ENCODE data around the gene TSKU. TPM values are rescaled to one million over a fixed set of nuclear protein-coding genes. Genes with fewer than 3 reads are reported as not detected.
"Not testable (repeated sequence)": the region's sequence is repeated elsewhere in the genome, so short reads cannot be mapped to it uniquely, and the experiment has no call there.

Gene TSKU, protein sequence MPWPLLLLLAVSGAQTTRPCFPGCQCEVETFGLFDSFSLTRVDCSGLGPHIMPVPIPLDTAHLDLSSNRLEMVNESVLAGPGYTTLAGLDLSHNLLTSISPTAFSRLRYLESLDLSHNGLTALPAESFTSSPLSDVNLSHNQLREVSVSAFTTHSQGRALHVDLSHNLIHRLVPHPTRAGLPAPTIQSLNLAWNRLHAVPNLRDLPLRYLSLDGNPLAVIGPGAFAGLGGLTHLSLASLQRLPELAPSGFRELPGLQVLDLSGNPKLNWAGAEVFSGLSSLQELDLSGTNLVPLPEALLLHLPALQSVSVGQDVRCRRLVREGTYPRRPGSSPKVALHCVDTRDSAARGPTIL
- 10 to 100 TPM; 19.1 to 60.6 (median 47.1) TPM for total RNA-seq

DNA sequence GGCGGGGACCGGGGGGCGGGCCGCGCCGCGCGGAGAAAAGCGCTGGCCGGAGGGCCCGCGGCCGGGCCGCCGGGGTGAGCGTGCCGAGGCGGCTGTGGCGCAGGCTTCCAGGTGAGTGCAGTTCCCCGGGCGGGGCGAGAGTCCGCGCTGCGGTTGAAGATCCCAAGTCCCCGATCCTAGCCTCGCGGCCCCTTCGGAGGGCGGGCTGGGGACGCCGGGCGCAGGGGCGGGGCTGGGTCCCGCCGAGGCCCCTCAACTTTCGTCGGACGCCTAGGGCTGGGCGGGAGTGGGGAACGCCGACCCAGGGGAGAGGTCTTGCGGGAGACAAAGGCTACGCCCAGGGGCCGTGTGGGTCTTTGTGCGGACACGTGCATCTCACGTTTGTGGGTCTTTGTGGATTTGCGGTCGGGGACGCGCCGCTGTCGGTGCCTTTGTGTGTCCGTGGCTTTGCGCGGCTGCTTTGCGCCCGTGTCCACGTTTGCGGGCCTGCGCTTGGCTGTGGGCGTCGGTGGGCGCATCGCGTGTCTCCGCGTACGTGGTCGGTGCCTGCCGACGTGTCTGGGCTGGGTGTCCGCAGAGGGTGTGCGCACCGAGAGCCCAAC, at the start of gene TSKU:
TSKU (plus strand) TSS at position 63 of the 602 bp plus-strand sequence. CDS start 12,261 bp downstream, outside the sequence.
- Histone ChIP-seq H3K27me3 (no peaks in the 10 kb centered on the region), H3K4me1 (peaks cover 23 to 64% (median 58%) of the 10 kb centered on the region in 4 donors), H3K9me3 (no peaks in the 10 kb centered on the region), H3K36me3 (no peaks in the 10 kb centered on the region), H3K27ac (replicated peaks in 1 of 4) (peak within 1 kb of the TSS; percentile 86 to 94 (median 89)), H3K4me3 (peak within 1 kb of the TSS; percentile 81 to 92 (median 82))
- TF ChIP-seq, protein P1, sequence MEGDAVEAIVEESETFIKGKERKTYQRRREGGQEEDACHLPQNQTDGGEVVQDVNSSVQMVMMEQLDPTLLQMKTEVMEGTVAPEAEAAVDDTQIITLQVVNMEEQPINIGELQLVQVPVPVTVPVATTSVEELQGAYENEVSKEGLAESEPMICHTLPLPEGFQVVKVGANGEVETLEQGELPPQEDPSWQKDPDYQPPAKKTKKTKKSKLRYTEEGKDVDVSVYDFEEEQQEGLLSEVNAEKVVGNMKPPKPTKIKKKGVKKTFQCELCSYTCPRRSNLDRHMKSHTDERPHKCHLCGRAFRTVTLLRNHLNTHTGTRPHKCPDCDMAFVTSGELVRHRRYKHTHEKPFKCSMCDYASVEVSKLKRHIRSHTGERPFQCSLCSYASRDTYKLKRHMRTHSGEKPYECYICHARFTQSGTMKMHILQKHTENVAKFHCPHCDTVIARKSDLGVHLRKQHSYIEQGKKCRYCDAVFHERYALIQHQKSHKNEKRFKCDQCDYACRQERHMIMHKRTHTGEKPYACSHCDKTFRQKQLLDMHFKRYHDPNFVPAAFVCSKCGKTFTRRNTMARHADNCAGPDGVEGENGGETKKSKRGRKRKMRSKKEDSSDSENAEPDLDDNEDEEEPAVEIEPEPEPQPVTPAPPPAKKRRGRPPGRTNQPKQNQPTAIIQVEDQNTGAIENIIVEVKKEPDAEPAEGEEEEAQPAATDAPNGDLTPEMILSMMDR (IDR thresholded peaks at IDR 0.05), result no peak
- TF ChIP-seq EP300 (IDR thresholded peaks at IDR 0.05) (no peak), POLR2AphosphoS5 (IDR thresholded peaks at IDR 0.05) (peak in 1 of 2 donors; percentile 34), POLR2A (IDR thresholded peaks at IDR 0.05; ENCODE audit: low read depth) (no peak)
- WGBS, result 1% methylated on average over 37 of the region's 76 CpGs
- no peak for DNase-seq (ENCODE audit: extremely low spot score)
- intact Hi-C loops (cut with DNase I), result no loop called here

DNA sequence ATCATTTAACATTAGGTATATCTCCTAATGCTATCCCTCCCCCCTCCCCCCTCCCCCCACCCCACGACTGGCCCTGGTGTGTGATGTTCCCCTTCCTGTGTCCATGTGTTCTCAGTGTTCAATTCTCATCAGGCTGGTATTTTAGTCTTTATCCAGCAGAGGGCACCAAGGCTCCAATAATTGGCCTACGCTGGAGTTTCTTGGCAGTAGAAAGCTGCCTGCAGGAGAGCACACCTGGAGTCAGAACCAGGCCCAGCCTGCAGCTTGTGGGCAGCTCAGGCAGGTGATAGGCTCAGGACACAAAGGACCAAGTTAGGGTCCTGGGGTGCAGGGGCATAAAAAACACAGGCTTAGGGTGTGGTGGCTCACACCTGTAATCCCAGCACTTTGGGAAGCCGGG, 49.2 kb upstream of the TSKU start:
- not testable (repeated sequence) for H3K27ac ChIP-seq (replicated peaks in 1 of 4); DNase-seq (ENCODE audit: extremely low spot score); H3K27me3 ChIP-seq; H3K4me3 ChIP-seq; H3K9me3 ChIP-seq; H3K4me1 ChIP-seq; H3K36me3 ChIP-seq
- WGBS, result 50% methylated on average over 2 of the region's 3 CpGs
- intact Hi-C loops (cut with DNase I), result loop anchor here (1.0 to 2.0 kb wide), 2 partner anchors 65 to 185 kb away; no protein-coding TSS in a partner anchor
- TF ChIP-seq POLR2AphosphoS5 (IDR thresholded peaks at IDR 0.05), result peak in 1 of 2 donors; percentile 32
- TF ChIP-seq, protein P1 (IDR thresholded peaks at IDR 0.05), result peak; percentile 53 to 75 (median 62)

DNA sequence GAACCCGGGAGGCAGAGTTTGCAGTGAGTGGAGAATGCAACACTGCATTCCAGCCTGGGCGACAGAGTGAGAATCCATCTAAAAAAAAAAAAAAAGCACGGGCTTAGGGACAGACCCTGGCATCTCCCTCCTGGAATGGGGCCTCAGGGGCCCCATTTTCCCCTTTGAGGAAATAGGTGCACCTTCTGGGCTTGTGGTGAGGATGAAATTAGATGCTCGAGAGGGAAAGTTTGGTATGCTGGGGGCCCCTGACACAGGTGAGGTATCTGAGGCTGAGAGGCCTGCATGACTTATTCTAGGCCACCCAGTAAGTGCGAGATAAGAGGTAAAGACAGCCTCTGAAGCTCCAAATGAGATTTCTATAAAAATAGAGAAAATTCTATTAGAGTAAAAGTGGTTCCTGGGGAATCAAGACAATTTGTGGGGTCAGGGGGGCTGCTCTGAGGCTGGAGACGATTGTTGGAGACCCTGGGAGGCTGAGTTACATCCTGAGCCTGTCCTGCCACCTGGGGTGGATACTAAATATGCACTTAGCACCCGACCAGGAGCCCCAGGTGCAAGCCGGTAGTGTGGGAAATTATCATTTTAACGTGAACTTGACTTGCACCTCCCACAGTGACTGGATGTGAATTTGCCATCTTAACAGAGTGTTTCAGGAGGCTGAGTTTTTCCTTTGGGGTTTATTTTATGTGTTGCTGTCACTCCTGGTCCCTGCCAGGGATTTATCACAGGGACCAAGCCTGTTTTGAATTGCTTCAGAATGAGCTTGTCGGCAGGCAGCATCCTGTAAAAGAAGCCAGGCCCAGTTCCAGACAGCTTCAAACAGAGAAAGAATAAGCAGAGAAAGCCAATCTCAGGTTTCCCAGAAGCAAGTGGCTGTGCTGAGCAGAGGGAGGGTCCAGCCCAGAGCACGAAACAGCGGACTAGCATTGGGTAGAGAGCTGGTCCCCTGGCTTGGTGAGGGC, 48.4 kb upstream of the TSKU start:
- DNase-seq (ENCODE audit: extremely low spot score), result no peak
- no peak for TF ChIP-seq EP300 (IDR thresholded peaks at IDR 0.05)
- TF ChIP-seq POLR2A (IDR thresholded peaks at IDR 0.05; ENCODE audit: low read depth), result no peak
- TF ChIP-seq POLR2AphosphoS5 (IDR thresholded peaks at IDR 0.05), result no peak
- TF ChIP-seq, protein P1 (IDR thresholded peaks at IDR 0.05), result no peak
- H3K27me3 ChIP-seq, result peaks cover 0 to 3% (median 0%) of the 10 kb centered on the region in 4 donors
- H3K9me3 ChIP-seq, result no peaks in the 10 kb centered on the region
- 77% methylated on average over 12 of the region's 12 CpGs for WGBS
- H3K4me1 ChIP-seq, result peaks cover 0 to 12% (median 5%) of the 10 kb centered on the region in 4 donors
- no peaks in the 10 kb centered on the region for H3K36me3 ChIP-seq
- no peak overlapping the region for H3K27ac ChIP-seq (replicated peaks in 1 of 4)
- intact Hi-C loops (cut with DNase I), result loop anchor here (2.0 kb wide), 1 partner anchor 184 kb away; no protein-coding TSS in a partner anchor
- H3K4me3 ChIP-seq, result no peak overlapping the region

DNA sequence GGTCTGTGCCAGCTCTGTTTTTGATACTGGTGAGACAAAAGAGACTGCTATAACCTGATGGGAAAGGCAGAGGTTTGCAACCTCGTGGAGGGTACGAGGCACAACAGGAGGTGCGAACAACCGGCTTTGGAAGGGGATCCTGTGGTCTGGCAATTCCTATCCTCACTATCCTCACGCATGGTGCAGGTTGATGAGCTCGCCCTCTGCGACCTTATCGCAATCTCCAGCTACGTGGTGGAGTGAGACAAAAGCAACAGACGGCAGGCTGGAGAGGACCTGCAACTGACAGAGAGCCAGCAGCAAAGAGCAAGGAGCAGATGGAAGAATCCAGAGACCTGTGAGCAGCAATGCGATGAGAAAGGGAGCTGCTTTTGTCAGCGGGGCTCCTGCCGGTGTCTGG, 47.3 kb upstream of the TSKU start:
- H3K27me3 ChIP-seq, result no peaks in the 10 kb centered on the region
- 87% methylated on average over 13 of the region's 13 CpGs for WGBS
- no peaks in the 10 kb centered on the region for H3K36me3 ChIP-seq
- H3K4me3 ChIP-seq, result no peak overlapping the region
- H3K4me1 ChIP-seq, result peaks cover 0 to 12% (median 5%) of the 10 kb centered on the region in 4 donors
- DNase-seq (ENCODE audit: extremely low spot score), result no peak
- no peak overlapping the region for H3K27ac ChIP-seq (replicated peaks in 1 of 4)
- TF ChIP-seq POLR2A (IDR thresholded peaks at IDR 0.05; ENCODE audit: low read depth) (no peak), EP300 (IDR thresholded peaks at IDR 0.05) (no peak), POLR2AphosphoS5 (IDR thresholded peaks at IDR 0.05) (no peak)
- TF ChIP-seq, protein P1 (IDR thresholded peaks at IDR 0.05), result no peak
- H3K9me3 ChIP-seq, result no peaks in the 10 kb centered on the region
- intact Hi-C loops (cut with DNase I), result loop anchor here (2.0 kb wide), 1 partner anchor 183 kb away; no protein-coding TSS in a partner anchor
